Vagina (tissue), 2 donors: Measurements from ENCODE around the gene SLC12A4. TPM values are rescaled to one million over a fixed set of nuclear protein-coding genes. Genes with fewer than 3 reads are reported as not detected.

Source experiments
- DNase-seq, 2 donors: peaks; one replicate each; pipeline ENCODE4 v3.0.0-alpha.2; 2017; ENCODE audit errors: extremely low spot score in 2 of 2
- H3K27ac ChIP-seq: fragments of 200-600 bp; sonication (generic); one replicate; pipeline ENCODE4 v1.5.1; 2019
- H3K27me3 ChIP-seq: fragments of 200-600 bp; sonication (generic); one replicate; pipeline ENCODE4 v1.5.1; 2019
- H3K36me3 ChIP-seq, 2 donors: fragments of 200-600 bp; sonication (generic); one replicate each; pipeline ENCODE4 v1.5.1; 2017 to 2019
- H3K4me1 ChIP-seq: fragments of 200-600 bp; sonication (generic); one replicate; pipeline ENCODE4 v1.5.1; 2019
- H3K4me3 ChIP-seq, 2 donors: fragments of 200-600 bp; sonication (generic); 1 replicate in 1 of 2; 2 replicates in 1 of 2; pipeline ENCODE4 v1.5.1; 2016 to 2019
- H3K9me3 ChIP-seq: fragments of 200-600 bp; sonication (generic); one replicate; pipeline ENCODE4 v1.5.1; 2019
- POLR2A ChIP-seq, 2 donors: fragments of 450-650 bp; IDR thresholded peaks; one replicate each; pipeline ENCODE4 v1.6.1; 2017; ENCODE audit warnings: antibody characterized with exemption in 2 of 2, mild to moderate bottlenecking in 2 of 2, moderate library complexity in 2 of 2
- POLR2AphosphoS5 ChIP-seq, 2 donors: sonication (generic); formaldehyde crosslinking; IDR thresholded peaks; one replicate each; pipeline ENCODE4 v1.9.0; 2017; ENCODE audit warnings: antibody characterized with exemption in 2 of 2, mild to moderate bottlenecking in 2 of 2, low read depth in 1 of 2; ENCODE audit not compliant: insufficient read depth in 1 of 2
- intact Hi-C: fragments of 100-400 bp; cut with DNase I; formaldehyde crosslinking; loops from one replicate; pipeline ENCODE4 v1.15.1; 2023
- total RNA-seq: library from RNA; depleted of rRNA; stranded (reverse); fragments of >200 nt; gene quantifications from one replicate; pipeline ENCODE4 v1.2.3, GENCODE V29; 2016
- TF ChIP-seq, protein P1 (sequence below), 3 experiments: fragments of 450-650 bp in 2 of 3; fragments of 200-600 bp in 1 of 3; sonication (generic) in 1 of 3; IDR thresholded peaks; one replicate each; pipeline ENCODE4 v1.5.1; 2017 to 2019; ENCODE audit warnings: antibody characterized with exemption in 3 of 3, mild to moderate bottlenecking in 2 of 3, moderate library complexity in 2 of 3

Gene SLC12A4
- total RNA-seq, 1 donor from 2014 or later = 43.2 TPM

DNA sequence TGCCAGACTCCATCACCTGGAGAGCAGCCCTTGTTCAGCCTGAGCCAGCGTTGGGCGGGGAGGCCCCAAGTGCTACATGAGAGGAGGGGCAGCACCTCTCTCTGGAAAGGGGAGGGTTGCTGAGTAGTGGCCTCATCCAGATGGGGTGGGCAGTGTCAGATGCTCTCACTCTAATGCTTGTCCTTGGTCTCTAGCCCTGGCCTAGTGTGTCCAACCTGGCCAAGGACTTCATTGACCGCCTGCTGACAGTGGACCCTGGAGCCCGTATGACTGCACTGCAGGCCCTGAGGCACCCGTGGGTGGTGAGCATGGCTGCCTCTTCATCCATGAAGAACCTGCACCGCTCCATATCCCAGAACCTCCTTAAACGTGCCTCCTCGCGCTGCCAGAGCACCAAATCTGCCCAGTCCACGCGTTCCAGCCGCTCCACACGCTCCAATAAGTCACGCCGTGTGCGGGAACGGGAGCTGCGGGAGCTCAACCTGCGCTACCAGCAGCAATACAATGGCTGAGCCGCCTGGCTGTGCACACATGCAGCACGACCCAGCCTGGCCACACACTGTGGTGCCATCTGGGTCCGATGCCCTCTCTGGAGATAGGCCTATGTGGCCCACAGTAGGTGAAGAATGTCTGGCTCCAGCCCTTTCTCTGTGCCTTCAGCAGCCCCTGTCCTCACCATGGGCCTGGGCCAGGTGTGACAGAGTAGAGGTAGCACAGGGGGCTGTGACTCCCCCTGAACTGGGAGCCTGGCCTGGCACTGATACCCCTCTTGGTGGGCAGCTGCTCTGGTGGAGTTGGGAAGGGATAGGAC is 41.1 kb downstream of the SLC12A4 start:
- Histone ChIP-seq H3K27me3 (no peaks in the 10 kb centered on the region), H3K9me3 (no peaks in the 10 kb centered on the region), H3K36me3 (peaks cover 0 to 30% of the 10 kb centered on the region in 2 donors), H3K4me1 (peaks cover 34% of the 10 kb centered on the region), H3K27ac (no peak overlapping the region), H3K4me3 (no peak overlapping the region)
- intact Hi-C loops = loop anchor here (5.0 kb wide), 1 partner anchor 45 kb away; the partner anchor contains the start of gene NRN1L
- TF ChIP-seq POLR2AphosphoS5 (IDR thresholded peaks at IDR 0.05; ENCODE audit: insufficient read depth in 1 of 2, low read depth in 1 of 2) (no peak), POLR2A (IDR thresholded peaks at IDR 0.05) (no peak)
- TF ChIP-seq, protein P1, sequence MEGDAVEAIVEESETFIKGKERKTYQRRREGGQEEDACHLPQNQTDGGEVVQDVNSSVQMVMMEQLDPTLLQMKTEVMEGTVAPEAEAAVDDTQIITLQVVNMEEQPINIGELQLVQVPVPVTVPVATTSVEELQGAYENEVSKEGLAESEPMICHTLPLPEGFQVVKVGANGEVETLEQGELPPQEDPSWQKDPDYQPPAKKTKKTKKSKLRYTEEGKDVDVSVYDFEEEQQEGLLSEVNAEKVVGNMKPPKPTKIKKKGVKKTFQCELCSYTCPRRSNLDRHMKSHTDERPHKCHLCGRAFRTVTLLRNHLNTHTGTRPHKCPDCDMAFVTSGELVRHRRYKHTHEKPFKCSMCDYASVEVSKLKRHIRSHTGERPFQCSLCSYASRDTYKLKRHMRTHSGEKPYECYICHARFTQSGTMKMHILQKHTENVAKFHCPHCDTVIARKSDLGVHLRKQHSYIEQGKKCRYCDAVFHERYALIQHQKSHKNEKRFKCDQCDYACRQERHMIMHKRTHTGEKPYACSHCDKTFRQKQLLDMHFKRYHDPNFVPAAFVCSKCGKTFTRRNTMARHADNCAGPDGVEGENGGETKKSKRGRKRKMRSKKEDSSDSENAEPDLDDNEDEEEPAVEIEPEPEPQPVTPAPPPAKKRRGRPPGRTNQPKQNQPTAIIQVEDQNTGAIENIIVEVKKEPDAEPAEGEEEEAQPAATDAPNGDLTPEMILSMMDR (IDR thresholded peaks at IDR 0.05) = no peak
- no peak for DNase-seq

- intact Hi-C loops = loop anchor here (5.0 kb wide), 1 partner anchor 44 kb away; the partner anchor contains the start of gene NRN1L
- Histone ChIP-seq H3K36me3 (peaks cover 0 to 30% of the 10 kb centered on the region in 2 donors), H3K4me1 (peaks cover 39% of the 10 kb centered on the region), H3K27me3 (no peaks in the 10 kb centered on the region), H3K4me3 (no peak overlapping the region), H3K9me3 (no peaks in the 10 kb centered on the region), H3K27ac (peak overlapping the region; percentile 42)
- DNase-seq = no peak
- TF ChIP-seq, protein P1 (IDR thresholded peaks at IDR 0.05) = no peak
- TF ChIP-seq POLR2AphosphoS5 (IDR thresholded peaks at IDR 0.05; ENCODE audit: insufficient read depth in 1 of 2, low read depth in 1 of 2) (no peak), POLR2A (IDR thresholded peaks at IDR 0.05) (no peak)
Observed at GRCh38 chr16:67926181-67926750, 42.2 kb downstream of the SLC12A4 start.

GRCh38 chr16:67924140-67924906 is 44.1 kb downstream of the SLC12A4 start:
- Histone ChIP-seq H3K9me3 (no peaks in the 10 kb centered on the region), H3K4me3 (no peak overlapping the region), H3K4me1 (peaks cover 50% of the 10 kb centered on the region), H3K27ac (no peak overlapping the region), H3K36me3 (peaks cover 0 to 23% of the 10 kb centered on the region in 2 donors), H3K27me3 (no peaks in the 10 kb centered on the region)
- intact Hi-C loops = no loop called here
- DNase-seq = no peak
- TF ChIP-seq POLR2A (IDR thresholded peaks at IDR 0.05) (no peak), POLR2AphosphoS5 (IDR thresholded peaks at IDR 0.05; ENCODE audit: insufficient read depth in 1 of 2, low read depth in 1 of 2) (no peak)
- TF ChIP-seq, protein P1 (IDR thresholded peaks at IDR 0.05) = no peak

GRCh38 chr16:67923414-67924116 is 44.9 kb downstream of the SLC12A4 start:
- Histone ChIP-seq H3K36me3 (peaks cover 0 to 23% of the 10 kb centered on the region in 2 donors), H3K27ac (no peak overlapping the region), H3K4me1 (peaks cover 52% of the 10 kb centered on the region), H3K9me3 (no peaks in the 10 kb centered on the region), H3K4me3 (no peak overlapping the region), H3K27me3 (no peaks in the 10 kb centered on the region)
- no peak for DNase-seq
- TF ChIP-seq, protein P1 (IDR thresholded peaks at IDR 0.05) = no peak
- TF ChIP-seq POLR2AphosphoS5 (IDR thresholded peaks at IDR 0.05; ENCODE audit: insufficient read depth in 1 of 2, low read depth in 1 of 2) (no peak), POLR2A (IDR thresholded peaks at IDR 0.05) (no peak)
- intact Hi-C loops = no loop called here
